ENCODE results near the gene CBX2.

GRCh38 chr17:79730437-79730768 lies 47.5 kb upstream of the CBX2 start:
- TF ChIP-seq CTCF (IDR thresholded peaks at IDR 0.05; ENCODE audit: borderline replicate concordance, extremely low read depth, low read length, poor library complexity, severe bottlenecking) (no peak), EZH2 (IDR thresholded peaks at IDR 0.05; ENCODE audit: borderline replicate concordance, low read depth, low read length, severe bottlenecking) (no peak)

Data from DND-41 (cell line).